ENCODE results near the gene PURA. TPM values are rescaled to one million over a fixed set of nuclear protein-coding genes. Genes with fewer than 3 reads are reported as not detected.

The PURA gene
- total RNA-seq, 1 experiment from 2014 or later = 7.2 TPM

GRCh38 chr5:140104100-140104499, 9.8 kb upstream of the PURA start:
- Histone ChIP-seq H3K27me3 (ENCODE audit: control insufficient read depth, insufficient read depth, low read length) (peaks cover 39% of the 10 kb centered on the region), H3K36me3 (replicated peaks; ENCODE audit: control insufficient read depth, insufficient read depth, low read length) (no peaks in the 10 kb centered on the region), H3K4me3 (ENCODE audit: insufficient read depth, low read depth, low read length) (no peak overlapping the region)
- DNase-seq = no peak

- Histone ChIP-seq H3K36me3 (replicated peaks; ENCODE audit: control insufficient read depth, insufficient read depth, low read length) (no peaks in the 10 kb centered on the region), H3K27me3 (ENCODE audit: control insufficient read depth, insufficient read depth, low read length) (peaks cover 59% of the 10 kb centered on the region), H3K4me3 (ENCODE audit: insufficient read depth, low read depth, low read length) (no peak overlapping the region)
- peak; percentile 13 for DNase-seq
These were observed 7.8 kb upstream of the PURA start for GRCh38 chr5:140106101-140106500.

GRCh38 chr5:140106805-140107311, 7.1 kb upstream of the PURA start:
- Histone ChIP-seq H3K4me3 (ENCODE audit: insufficient read depth, low read depth, low read length) (peak overlapping the region; percentile 76), H3K27me3 (ENCODE audit: control insufficient read depth, insufficient read depth, low read length) (peaks cover 65% of the 10 kb centered on the region), H3K36me3 (replicated peaks; ENCODE audit: control insufficient read depth, insufficient read depth, low read length) (no peaks in the 10 kb centered on the region)
- no peak for DNase-seq

- H3K36me3 ChIP-seq (replicated peaks; ENCODE audit: control insufficient read depth, insufficient read depth, low read length) = no peaks in the 10 kb centered on the region
- H3K4me3 ChIP-seq (ENCODE audit: insufficient read depth, low read depth, low read length) = peak overlapping the region; percentile 76
- peak; percentile 94 for DNase-seq
- peaks cover 71% of the 10 kb centered on the region for H3K27me3 ChIP-seq (ENCODE audit: control insufficient read depth, insufficient read depth, low read length)
These were observed 6.4 kb upstream of the PURA start for GRCh38 chr5:140107312-140108092.

GRCh38 chr5:140108093-140109017, 5.6 kb upstream of the PURA start:
- H3K4me3 ChIP-seq (ENCODE audit: insufficient read depth, low read depth, low read length) = peak overlapping the region; percentile 76

GRCh38 chr5:140109018-140109758, 4.7 kb upstream of the PURA start:
- DNase-seq = no peak
- H3K27me3 ChIP-seq (ENCODE audit: control insufficient read depth, insufficient read depth, low read length) = peaks cover 76% of the 10 kb centered on the region
- no peaks in the 10 kb centered on the region for H3K36me3 ChIP-seq (replicated peaks; ENCODE audit: control insufficient read depth, insufficient read depth, low read length)
- peak overlapping the region; percentile 76 for H3K4me3 ChIP-seq (ENCODE audit: insufficient read depth, low read depth, low read length)

More at GRCh38 chr5:140108093-140109017, 5.6 kb upstream of the PURA start:
- DNase-seq = peak; percentile 64
- H3K36me3 ChIP-seq (replicated peaks; ENCODE audit: control insufficient read depth, insufficient read depth, low read length) = no peaks in the 10 kb centered on the region
- peaks cover 79% of the 10 kb centered on the region for H3K27me3 ChIP-seq (ENCODE audit: control insufficient read depth, insufficient read depth, low read length)

GRCh38 chr5:140109759-140110645, 3.9 kb upstream of the PURA start:
- DNase-seq = no peak
- H3K27me3 ChIP-seq (ENCODE audit: control insufficient read depth, insufficient read depth, low read length) = peaks cover 77% of the 10 kb centered on the region
- H3K36me3 ChIP-seq (replicated peaks; ENCODE audit: control insufficient read depth, insufficient read depth, low read length) = no peaks in the 10 kb centered on the region
- H3K4me3 ChIP-seq (ENCODE audit: insufficient read depth, low read depth, low read length) = no peak overlapping the region

GRCh38 chr5:140110646-140110957, 3.3 kb upstream of the PURA start:
- Histone ChIP-seq H3K4me3 (ENCODE audit: insufficient read depth, low read depth, low read length) (no peak overlapping the region), H3K27me3 (ENCODE audit: control insufficient read depth, insufficient read depth, low read length) (peaks cover 77% of the 10 kb centered on the region), H3K36me3 (replicated peaks; ENCODE audit: control insufficient read depth, insufficient read depth, low read length) (no peaks in the 10 kb centered on the region)
- DNase-seq = no peak

- Histone ChIP-seq H3K4me3 (ENCODE audit: insufficient read depth, low read depth, low read length) (0 out of 2 replicates have a peak overlapping the region, but pooled peaks have one; percentile 2), H3K36me3 (replicated peaks; ENCODE audit: control insufficient read depth, insufficient read depth, low read length) (no peaks in the 10 kb centered on the region), H3K27me3 (ENCODE audit: control insufficient read depth, insufficient read depth, low read length) (peaks cover 77% of the 10 kb centered on the region)
- DNase-seq = peak; percentile 64
These were observed 2.7 kb upstream of the PURA start for GRCh38 chr5:140111011-140111858.

- H3K4me3 ChIP-seq (ENCODE audit: insufficient read depth, low read depth, low read length) = no peak overlapping the region
- peak; percentile 6 for DNase-seq
- H3K36me3 ChIP-seq (replicated peaks; ENCODE audit: control insufficient read depth, insufficient read depth, low read length) = no peaks in the 10 kb centered on the region
- peaks cover 71% of the 10 kb centered on the region for H3K27me3 ChIP-seq (ENCODE audit: control insufficient read depth, insufficient read depth, low read length)
These were observed 1.9 kb upstream of the PURA start for GRCh38 chr5:140111859-140112551.

GRCh38 chr5:140112685-140113179, 1.2 kb upstream of the PURA start:
- DNase-seq = no peak
- no peaks in the 10 kb centered on the region for H3K36me3 ChIP-seq (replicated peaks; ENCODE audit: control insufficient read depth, insufficient read depth, low read length)
- H3K4me3 ChIP-seq (ENCODE audit: insufficient read depth, low read depth, low read length) = peak overlapping the region; percentile 73
- H3K27me3 ChIP-seq (ENCODE audit: control insufficient read depth, insufficient read depth, low read length) = peaks cover 71% of the 10 kb centered on the region

GRCh38 chr5:140113180-140113698, 670 bp upstream of the PURA start:
- no peaks in the 10 kb centered on the region for H3K36me3 ChIP-seq (replicated peaks; ENCODE audit: control insufficient read depth, insufficient read depth, low read length)
- H3K4me3 ChIP-seq (ENCODE audit: insufficient read depth, low read depth, low read length) = peak overlapping the region; percentile 73
- DNase-seq = peak; percentile 84
- peaks cover 71% of the 10 kb centered on the region for H3K27me3 ChIP-seq (ENCODE audit: control insufficient read depth, insufficient read depth, low read length)

Measured in H7 (cell line).